HG03108 (cell line): ENCODE results near the gene DNTT.

Experiments
- ATAC-seq: cut with Tn5 transposase; IDR thresholded peaks from one replicate; pipeline ENCODE4 v1.9.1; 2021; ENCODE audit warnings: moderate library complexity; ENCODE audit not compliant: unreplicated experiment

The DNTT gene

GRCh38 chr10:96374004-96374403 is 69.8 kb downstream of the DNTT start:
- no peak for ATAC-seq

- ATAC-seq = no peak
Measured at GRCh38 chr10:96374639-96374984, 70.4 kb downstream of the DNTT start.

GRCh38 chr10:96374985-96375830 is 71.0 kb downstream of the DNTT start:
- ATAC-seq = peak; percentile 74

- no peak for ATAC-seq
Measured at GRCh38 chr10:96376483-96376882, 72.2 kb downstream of the DNTT start.

- ATAC-seq = no peak
Measured at GRCh38 chr10:96377816-96378294, 73.6 kb downstream of the DNTT start.

GRCh38 chr10:96378741-96379140 is 74.5 kb downstream of the DNTT start:
- ATAC-seq = no peak

GRCh38 chr10:96379758-96380157 is 75.5 kb downstream of the DNTT start:
- no peak for ATAC-seq

- no peak for ATAC-seq
Measured at GRCh38 chr10:96380821-96381220, 76.6 kb downstream of the DNTT start.

GRCh38 chr10:96384506-96384905 is 80.3 kb downstream of the DNTT start:
- ATAC-seq = no peak

GRCh38 chr10:96387161-96387560 is 82.9 kb downstream of the DNTT start:
- no peak for ATAC-seq

- ATAC-seq = no peak
Measured at GRCh38 chr10:96387601-96388000, 83.4 kb downstream of the DNTT start.
